ENCODE results near the gene TNNI2.

- TF ChIP-seq CTCF (conservative IDR thresholded peaks at IDR 0.05; ENCODE audit: low read depth, low read length) = no peak
- TF ChIP-seq EZH2 (IDR thresholded peaks at IDR 0.05; ENCODE audit: borderline replicate concordance, low read depth, low read length, poor library complexity, severe bottlenecking) = no peak
Measured at GRCh38 chr11:1883346-1884302, 44.8 kb downstream of the TNNI2 start.

Data from A673 (cell line).